Gastroesophageal sphincter (tissue), 4 donors: ENCODE measurements around the gene CDCA5. TPM values are rescaled to one million over a fixed set of nuclear protein-coding genes. Genes with fewer than 3 reads are reported as not detected.

ENCODE experiments used
- ATAC-seq: fragments of 150-250 bp; one replicate; pipeline ENCODE4 v1.9.1; 2016; ENCODE audit warnings: mild to moderate bottlenecking, moderate library complexity
- H3K27ac ChIP-seq, 4 donors: fragments of 200-600 bp; sonication (generic) in 3 of 4; 1 replicate in 3 of 4; 2 replicates in 1 of 4; pipeline ENCODE4 v1.5.1; 2016 to 2019
- H3K27me3 ChIP-seq: fragments of 200-600 bp; sonication (generic); one replicate; pipeline ENCODE4 v1.5.1; 2019
- H3K36me3 ChIP-seq, 2 donors: fragments of 200-600 bp; sonication (generic); one replicate each; pipeline ENCODE4 v1.5.1; 2019; ENCODE audit warnings: control low read depth in 1 of 2
- H3K4me1 ChIP-seq, 3 donors: fragments of 200-600 bp; sonication (generic); 1 replicate in 2 of 3; 2 replicates in 1 of 3; pipeline ENCODE4 v1.5.1; 2016 to 2019; ENCODE audit warnings: control low read depth in 2 of 3
- H3K4me3 ChIP-seq, 2 donors: fragments of 200-600 bp; sonication (generic); one replicate each; pipeline ENCODE4 v1.5.1; 2019; ENCODE audit warnings: mild to moderate bottlenecking in 1 of 2, moderate library complexity in 1 of 2
- H3K9me3 ChIP-seq, 3 donors: fragments of 200-600 bp; sonication (generic); one replicate each; pipeline ENCODE4 v1.5.1; 2017 to 2019; ENCODE audit warnings: control low read depth in 2 of 3
- EP300 ChIP-seq: sonication (generic); formaldehyde crosslinking; IDR thresholded peaks from one replicate; pipeline ENCODE4 v1.6.1; 2017; ENCODE audit warnings: antibody characterized with exemption, mild to moderate bottlenecking
- POLR2A ChIP-seq, 2 donors: fragments of 450-650 bp; IDR thresholded peaks; one replicate each; pipeline ENCODE4 v1.6.1; 2017; ENCODE audit warnings: antibody characterized with exemption in 2 of 2, mild to moderate bottlenecking in 2 of 2, moderate library complexity in 1 of 2
- POLR2AphosphoS5 ChIP-seq: sonication (generic); formaldehyde crosslinking; IDR thresholded peaks from one replicate; pipeline ENCODE4 v1.6.1; 2017; ENCODE audit warnings: antibody characterized with exemption
- WGBS, 2 donors: methylation state at CpG; one replicate each; pipeline ENCODE4 v1.1.5; 2018; ENCODE audit warnings: low coverage in 1 of 2; 5-methylcytosine and 5-hydroxymethylcytosine counted together
- total RNA-seq, 4 donors: library from RNA; depleted of rRNA; stranded (reverse); fragments of >200 nt; gene quantifications; one replicate each; pipeline ENCODE4 v1.1.0, GENCODE V29; 2016
- TF ChIP-seq, protein P1 (sequence below), 4 experiments: fragments of 200-600 bp in 2 of 4; fragments of 450-650 bp in 2 of 4; sonication (generic) in 1 of 4; IDR thresholded peaks; one replicate each; pipeline ENCODE4 v1.5.1; 2017 to 2019; ENCODE audit warnings: antibody characterized with exemption in 4 of 4, mild to moderate bottlenecking in 2 of 4, moderate library complexity in 2 of 4

The CDCA5 gene
- total RNA-seq, 4 donors from 2014 or later, result 0.78 to 1.7 (median 0.99) TPM

DNA sequence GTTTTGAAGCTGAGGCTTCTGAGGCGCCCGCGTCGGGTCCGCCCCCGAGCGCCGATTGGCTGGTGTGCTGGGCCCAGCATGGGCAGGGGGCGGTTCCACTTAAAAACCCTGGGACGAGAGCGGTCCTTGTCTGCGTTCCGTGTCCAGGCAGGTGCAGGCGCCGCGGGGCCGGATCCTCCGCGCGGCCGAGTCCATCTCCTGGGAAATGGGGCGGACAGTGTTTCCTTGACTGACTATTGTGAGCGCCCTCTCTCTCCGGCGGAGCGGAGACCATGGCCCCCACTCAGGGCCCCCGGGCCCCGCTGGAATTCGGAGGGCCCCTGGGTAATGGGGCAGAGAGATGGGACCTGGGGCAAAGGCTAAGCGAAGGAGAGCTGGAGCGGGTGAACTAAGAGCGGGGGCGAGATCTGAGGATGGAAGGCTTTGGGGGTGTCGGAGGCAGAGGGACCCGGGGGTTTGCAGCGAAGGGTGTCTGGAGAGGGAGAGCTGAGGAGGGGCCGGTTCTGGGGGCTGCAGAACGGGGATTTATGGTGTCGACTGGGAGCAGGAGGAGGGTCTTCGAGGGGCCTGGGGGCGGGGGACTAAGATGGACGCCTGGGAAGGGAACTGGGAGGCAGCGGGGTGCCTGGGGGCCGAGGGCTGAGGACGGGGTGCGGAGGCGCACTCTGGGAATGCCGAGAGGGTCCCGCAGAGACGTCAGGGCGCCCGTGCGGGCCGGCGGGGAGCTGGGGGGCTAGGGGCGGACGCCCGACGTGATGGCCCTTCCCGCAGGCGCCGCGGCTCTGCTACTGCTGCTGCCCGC lies 28.1 kb upstream of the CDCA5 start, which contains the start of gene TM7SF2:
TM7SF2 (plus strand) TSS at position 129 of the 802 bp plus-strand sequence; CDS start at position 273, 144 bp downstream.
- Histone ChIP-seq H3K27me3 (no peaks in the 10 kb centered on the region), H3K36me3 (peaks cover 0 to 53% of the 10 kb centered on the region in 2 donors), H3K27ac (peak within 1 kb of the TSS; percentile 44 to 84 (median 78)), H3K4me3 (peak within 1 kb of the TSS; percentile 36 to 56), H3K9me3 (no peaks in the 10 kb centered on the region), H3K4me1 (peaks cover 7 to 63% (median 31%) of the 10 kb centered on the region in 3 donors)
- TF ChIP-seq EP300, result no peak
- TF ChIP-seq POLR2AphosphoS5, result peak; percentile 71
- peak; percentile 39 to 61 for TF ChIP-seq POLR2A (IDR thresholded peaks at IDR 0.05)
- TF ChIP-seq, protein P1, sequence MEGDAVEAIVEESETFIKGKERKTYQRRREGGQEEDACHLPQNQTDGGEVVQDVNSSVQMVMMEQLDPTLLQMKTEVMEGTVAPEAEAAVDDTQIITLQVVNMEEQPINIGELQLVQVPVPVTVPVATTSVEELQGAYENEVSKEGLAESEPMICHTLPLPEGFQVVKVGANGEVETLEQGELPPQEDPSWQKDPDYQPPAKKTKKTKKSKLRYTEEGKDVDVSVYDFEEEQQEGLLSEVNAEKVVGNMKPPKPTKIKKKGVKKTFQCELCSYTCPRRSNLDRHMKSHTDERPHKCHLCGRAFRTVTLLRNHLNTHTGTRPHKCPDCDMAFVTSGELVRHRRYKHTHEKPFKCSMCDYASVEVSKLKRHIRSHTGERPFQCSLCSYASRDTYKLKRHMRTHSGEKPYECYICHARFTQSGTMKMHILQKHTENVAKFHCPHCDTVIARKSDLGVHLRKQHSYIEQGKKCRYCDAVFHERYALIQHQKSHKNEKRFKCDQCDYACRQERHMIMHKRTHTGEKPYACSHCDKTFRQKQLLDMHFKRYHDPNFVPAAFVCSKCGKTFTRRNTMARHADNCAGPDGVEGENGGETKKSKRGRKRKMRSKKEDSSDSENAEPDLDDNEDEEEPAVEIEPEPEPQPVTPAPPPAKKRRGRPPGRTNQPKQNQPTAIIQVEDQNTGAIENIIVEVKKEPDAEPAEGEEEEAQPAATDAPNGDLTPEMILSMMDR (IDR thresholded peaks at IDR 0.05), result peak in 2 of 4 experiments; percentile 1 to 4
- peak; percentile 93 for ATAC-seq
- WGBS, 2 donors, result 0% methylated on average over 6 to 18 of the region's 64 CpGs

DNA sequence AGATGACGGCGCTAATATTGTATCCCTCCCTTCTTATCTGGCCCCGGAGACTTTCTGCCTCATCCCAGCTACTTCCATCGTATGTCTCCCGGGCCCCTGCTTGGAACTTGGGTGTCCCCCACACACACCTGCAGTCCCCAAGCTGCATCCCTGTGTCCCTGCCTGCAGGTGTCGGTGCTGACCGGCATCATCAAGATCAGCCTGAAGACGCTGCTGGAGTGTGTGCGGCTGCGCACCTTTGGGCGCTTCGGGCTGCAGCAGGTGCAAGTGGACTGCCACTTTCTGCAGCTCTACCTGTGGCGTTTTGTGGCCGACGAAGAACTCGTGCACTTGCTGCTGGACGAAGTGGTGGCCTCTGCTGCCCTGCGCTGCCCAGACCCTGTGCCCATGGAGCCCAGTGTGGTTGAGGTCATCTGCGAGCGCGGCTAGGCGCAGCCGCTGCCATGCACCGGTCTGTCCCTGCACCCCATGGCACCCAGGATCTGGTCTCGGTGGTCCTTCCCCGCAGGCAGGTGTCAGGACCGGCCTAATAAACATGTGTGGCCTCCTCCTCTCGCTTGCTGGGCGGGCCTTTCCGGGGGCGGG lies 27.4 kb upstream of the CDCA5 start:
- no peak for ATAC-seq
- Histone ChIP-seq H3K4me3 (peak overlapping the region in 1 of 2 donors; percentile 56), H3K27ac (peak overlapping the region in 3 of 4 donors; percentile 75 to 84 (median 81)), H3K27me3 (no peaks in the 10 kb centered on the region), H3K36me3 (peaks cover 0 to 52% of the 10 kb centered on the region in 2 donors), H3K4me1 (peaks cover 4 to 56% (median 25%) of the 10 kb centered on the region in 3 donors), H3K9me3 (no peaks in the 10 kb centered on the region)
- 65% methylated on average over 6 of the region's 31 CpGs; no CpG with 5 or more reads in 1 of the 2 donors for WGBS, 2 donors
- TF ChIP-seq POLR2AphosphoS5, result no peak
- no peak for TF ChIP-seq POLR2A (IDR thresholded peaks at IDR 0.05)
- TF ChIP-seq, protein P1 (IDR thresholded peaks at IDR 0.05), result peak in 1 of 4 experiments; percentile 6

DNA sequence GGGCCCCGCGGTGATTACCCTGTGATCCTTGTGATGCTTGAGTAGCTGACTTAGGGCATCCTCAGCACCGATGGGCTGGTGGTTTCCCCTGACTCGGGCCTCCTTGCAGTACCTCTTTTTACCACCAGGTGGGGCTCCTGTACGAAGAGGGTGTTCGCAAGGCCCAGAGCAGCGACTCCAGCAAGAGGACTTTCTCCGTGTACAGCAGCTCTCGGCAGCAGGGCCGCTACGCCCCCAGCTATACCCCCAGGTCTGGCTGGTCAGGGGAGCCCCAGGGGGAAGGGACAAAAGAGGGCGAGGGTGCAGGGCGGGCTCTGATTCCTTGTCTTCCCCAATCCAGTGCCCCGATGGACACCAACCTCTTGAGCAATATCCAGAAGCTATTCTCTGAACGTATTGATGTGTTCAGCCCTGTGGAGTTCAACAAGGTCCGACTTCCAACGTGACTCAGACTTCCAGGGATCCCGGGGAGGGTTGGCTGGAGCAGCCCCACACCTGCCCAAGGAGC lies 26.6 kb upstream of the CDCA5 start:
- Histone ChIP-seq H3K27ac (peak overlapping the region in 3 of 4 donors; percentile 75 to 84 (median 81)), H3K36me3 (peaks cover 0 to 52% of the 10 kb centered on the region in 2 donors), H3K4me3 (no peak overlapping the region), H3K9me3 (no peaks in the 10 kb centered on the region), H3K27me3 (no peaks in the 10 kb centered on the region), H3K4me1 (peaks cover 4 to 47% (median 20%) of the 10 kb centered on the region in 3 donors)
- TF ChIP-seq, protein P1 (IDR thresholded peaks at IDR 0.05), result peak; percentile 98 to 100 (median 99)
- TF ChIP-seq EP300 (no peak), POLR2A (IDR thresholded peaks at IDR 0.05) (no peak), POLR2AphosphoS5 (no peak)
- ATAC-seq, result peak; percentile 30
- WGBS, 2 donors, result 0 to 21% methylated on average over 3 to 6 of the region's 18 CpGs

DNA sequence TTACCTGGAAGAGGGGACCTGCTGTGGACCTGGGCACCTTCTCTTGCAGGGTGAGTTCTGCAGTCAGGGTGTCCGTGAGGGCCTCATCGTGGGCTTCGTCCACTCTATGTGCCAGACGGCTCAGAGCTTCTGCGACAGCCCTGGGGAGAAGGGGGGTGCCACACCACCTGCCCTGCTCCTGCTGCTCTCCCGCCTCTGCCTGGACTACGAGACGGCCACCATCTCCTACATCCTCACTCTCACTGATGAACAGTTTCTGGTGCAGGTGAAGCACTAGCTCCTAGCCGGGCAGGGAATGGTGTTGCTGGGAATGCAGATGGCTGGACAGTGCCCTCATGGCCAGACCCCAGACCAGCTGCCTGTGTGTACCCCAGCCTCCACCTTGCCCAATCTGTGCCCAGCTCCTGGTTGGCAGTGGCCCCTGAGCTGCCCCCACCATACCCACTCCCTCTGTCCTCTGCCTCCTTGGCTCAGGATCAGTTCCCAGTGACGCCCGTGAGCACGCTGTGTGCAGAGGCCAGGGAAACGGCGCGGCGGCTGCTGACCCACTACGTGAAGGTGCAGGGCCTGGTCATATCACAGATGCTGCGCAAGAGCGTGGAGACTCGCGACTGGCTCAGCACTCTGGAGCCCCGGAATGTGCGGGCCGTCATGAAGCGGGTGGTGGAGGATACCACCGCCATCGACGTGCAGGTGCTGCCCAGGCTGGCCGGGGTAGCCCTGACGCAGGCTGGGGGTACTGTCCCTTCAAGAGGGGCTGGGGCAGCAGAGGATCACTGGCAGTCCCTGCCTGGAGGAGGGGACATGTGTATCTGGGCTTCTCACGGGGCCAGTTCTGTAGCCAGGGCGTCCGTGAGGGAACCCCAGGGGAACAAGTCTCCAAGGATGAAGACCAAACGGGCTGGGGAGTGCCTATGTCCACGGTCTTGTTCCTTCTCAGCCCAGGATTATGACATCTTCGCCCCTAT lies 25.7 kb upstream of the CDCA5 start:
- H3K36me3 ChIP-seq, result peaks cover 0 to 50% of the 10 kb centered on the region in 2 donors
- no peak for TF ChIP-seq POLR2A (IDR thresholded peaks at IDR 0.05)
- TF ChIP-seq, protein P1 (IDR thresholded peaks at IDR 0.05), result no peak
- TF ChIP-seq POLR2AphosphoS5, result no peak
- no peak for TF ChIP-seq EP300
- H3K27me3 ChIP-seq, result no peaks in the 10 kb centered on the region
- peak overlapping the region in 2 of 4 donors; percentile 75 to 81 for H3K27ac ChIP-seq
- ATAC-seq, result no peak
- H3K4me3 ChIP-seq, result no peak overlapping the region
- WGBS, 2 donors, result 83 to 89% methylated on average over 7 to 8 of the region's 36 CpGs
- H3K4me1 ChIP-seq, result peaks cover 4 to 44% (median 20%) of the 10 kb centered on the region in 3 donors
- no peaks in the 10 kb centered on the region for H3K9me3 ChIP-seq
